Ishikawa (cell line): ENCODE results near the gene CDK19.

Source experiments
- CEBPB ChIP-seq: IDR thresholded peaks from 2 replicates; pipeline ENCODE4 v1.6.1; 2012
- EGR1 ChIP-seq: IDR thresholded peaks from 2 replicates; pipeline ENCODE4 v1.6.1; 2012
- EP300 ChIP-seq: IDR thresholded peaks from 2 replicates; pipeline ENCODE4 v1.6.1; 2012; ENCODE audit warnings: borderline replicate concordance
- FOXM1 ChIP-seq: IDR thresholded peaks from 2 replicates; pipeline ENCODE4 v1.6.1; 2012; ENCODE audit warnings: low read depth, borderline replicate concordance
- TAF1 ChIP-seq: IDR thresholded peaks from 2 replicates; pipeline ENCODE4 v1.6.1; 2012; ENCODE audit warnings: low read depth, mild to moderate bottlenecking
- YY1 ChIP-seq: IDR thresholded peaks from 2 replicates; pipeline ENCODE4 v1.6.1; 2012; ENCODE audit warnings: low read depth
- TF ChIP-seq, protein P1 (sequence below): IDR thresholded peaks from 2 replicates; pipeline ENCODE4 v1.6.1; 2012; ENCODE audit warnings: low read depth, mild to moderate bottlenecking
- TF ChIP-seq, protein P2 (sequence below): IDR thresholded peaks from 2 replicates; pipeline ENCODE4 v1.6.1; 2012

DNA sequence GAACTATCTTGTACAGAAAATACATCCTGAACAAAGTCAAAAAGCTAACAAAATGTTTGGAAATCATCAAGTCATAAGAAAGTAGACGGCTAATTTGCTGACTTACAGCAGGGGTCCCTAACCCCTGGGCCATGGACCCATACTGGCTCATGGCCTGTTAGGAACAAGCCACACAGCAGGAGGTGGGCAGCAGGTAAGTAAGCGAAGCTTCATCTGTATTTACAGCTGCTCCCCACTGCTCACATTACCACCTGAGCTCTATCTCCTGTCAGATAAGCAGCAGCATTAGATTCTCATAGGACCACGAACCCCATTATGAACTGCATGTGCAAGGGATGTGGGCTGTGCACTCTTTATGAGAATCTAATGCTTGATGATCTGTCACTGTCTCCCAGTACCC, 115.5 kb downstream of the CDK19 start:
- TF ChIP-seq, protein P1, sequence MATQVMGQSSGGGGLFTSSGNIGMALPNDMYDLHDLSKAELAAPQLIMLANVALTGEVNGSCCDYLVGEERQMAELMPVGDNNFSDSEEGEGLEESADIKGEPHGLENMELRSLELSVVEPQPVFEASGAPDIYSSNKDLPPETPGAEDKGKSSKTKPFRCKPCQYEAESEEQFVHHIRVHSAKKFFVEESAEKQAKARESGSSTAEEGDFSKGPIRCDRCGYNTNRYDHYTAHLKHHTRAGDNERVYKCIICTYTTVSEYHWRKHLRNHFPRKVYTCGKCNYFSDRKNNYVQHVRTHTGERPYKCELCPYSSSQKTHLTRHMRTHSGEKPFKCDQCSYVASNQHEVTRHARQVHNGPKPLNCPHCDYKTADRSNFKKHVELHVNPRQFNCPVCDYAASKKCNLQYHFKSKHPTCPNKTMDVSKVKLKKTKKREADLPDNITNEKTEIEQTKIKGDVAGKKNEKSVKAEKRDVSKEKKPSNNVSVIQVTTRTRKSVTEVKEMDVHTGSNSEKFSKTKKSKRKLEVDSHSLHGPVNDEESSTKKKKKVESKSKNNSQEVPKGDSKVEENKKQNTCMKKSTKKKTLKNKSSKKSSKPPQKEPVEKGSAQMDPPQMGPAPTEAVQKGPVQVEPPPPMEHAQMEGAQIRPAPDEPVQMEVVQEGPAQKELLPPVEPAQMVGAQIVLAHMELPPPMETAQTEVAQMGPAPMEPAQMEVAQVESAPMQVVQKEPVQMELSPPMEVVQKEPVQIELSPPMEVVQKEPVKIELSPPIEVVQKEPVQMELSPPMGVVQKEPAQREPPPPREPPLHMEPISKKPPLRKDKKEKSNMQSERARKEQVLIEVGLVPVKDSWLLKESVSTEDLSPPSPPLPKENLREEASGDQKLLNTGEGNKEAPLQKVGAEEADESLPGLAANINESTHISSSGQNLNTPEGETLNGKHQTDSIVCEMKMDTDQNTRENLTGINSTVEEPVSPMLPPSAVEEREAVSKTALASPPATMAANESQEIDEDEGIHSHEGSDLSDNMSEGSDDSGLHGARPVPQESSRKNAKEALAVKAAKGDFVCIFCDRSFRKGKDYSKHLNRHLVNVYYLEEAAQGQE: no peak
- TF ChIP-seq, protein P2, sequence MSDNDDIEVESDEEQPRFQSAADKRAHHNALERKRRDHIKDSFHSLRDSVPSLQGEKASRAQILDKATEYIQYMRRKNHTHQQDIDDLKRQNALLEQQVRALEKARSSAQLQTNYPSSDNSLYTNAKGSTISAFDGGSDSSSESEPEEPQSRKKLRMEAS: no peak
- TF ChIP-seq EP300: no peak
- no peak for TF ChIP-seq YY1
- TF ChIP-seq FOXM1: no peak
- no peak for TF ChIP-seq EGR1
- no peak for TF ChIP-seq CEBPB
- TF ChIP-seq TAF1: no peak
